ENCODE measurements around the gene S1PR3.

DNA sequence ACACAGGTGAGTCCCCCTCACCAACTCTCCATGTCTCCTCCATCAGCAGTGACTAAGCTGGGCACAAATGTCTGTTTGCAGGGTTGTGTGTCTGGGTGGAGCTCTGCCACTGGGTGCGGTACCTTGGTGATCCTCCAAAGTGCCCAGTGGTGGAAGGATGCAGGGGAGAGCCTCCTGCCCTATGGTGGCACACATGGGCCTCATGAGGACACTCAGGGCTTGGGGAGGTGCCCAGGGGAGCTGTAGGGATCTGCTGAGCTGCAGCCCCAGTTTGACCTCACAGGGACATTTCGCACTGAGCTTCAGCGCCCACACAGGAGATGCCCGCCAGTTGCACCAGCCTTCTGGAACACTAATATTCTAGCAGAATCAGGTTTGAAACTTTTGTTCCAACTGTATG lies 29.5 kb downstream of the S1PR3 start:
- TF ChIP-seq EZH2 (IDR thresholded peaks at IDR 0.05; ENCODE audit: borderline replicate concordance, low read length): no peak
- TF ChIP-seq, protein P1, sequence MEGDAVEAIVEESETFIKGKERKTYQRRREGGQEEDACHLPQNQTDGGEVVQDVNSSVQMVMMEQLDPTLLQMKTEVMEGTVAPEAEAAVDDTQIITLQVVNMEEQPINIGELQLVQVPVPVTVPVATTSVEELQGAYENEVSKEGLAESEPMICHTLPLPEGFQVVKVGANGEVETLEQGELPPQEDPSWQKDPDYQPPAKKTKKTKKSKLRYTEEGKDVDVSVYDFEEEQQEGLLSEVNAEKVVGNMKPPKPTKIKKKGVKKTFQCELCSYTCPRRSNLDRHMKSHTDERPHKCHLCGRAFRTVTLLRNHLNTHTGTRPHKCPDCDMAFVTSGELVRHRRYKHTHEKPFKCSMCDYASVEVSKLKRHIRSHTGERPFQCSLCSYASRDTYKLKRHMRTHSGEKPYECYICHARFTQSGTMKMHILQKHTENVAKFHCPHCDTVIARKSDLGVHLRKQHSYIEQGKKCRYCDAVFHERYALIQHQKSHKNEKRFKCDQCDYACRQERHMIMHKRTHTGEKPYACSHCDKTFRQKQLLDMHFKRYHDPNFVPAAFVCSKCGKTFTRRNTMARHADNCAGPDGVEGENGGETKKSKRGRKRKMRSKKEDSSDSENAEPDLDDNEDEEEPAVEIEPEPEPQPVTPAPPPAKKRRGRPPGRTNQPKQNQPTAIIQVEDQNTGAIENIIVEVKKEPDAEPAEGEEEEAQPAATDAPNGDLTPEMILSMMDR (conservative IDR thresholded peaks at IDR 0.05 in 1 of 2, IDR thresholded peaks at IDR 0.05 in 1 of 2; ENCODE audit: extremely low read depth in 1 of 2, insufficient read depth in 1 of 2, low read depth in 1 of 2, low read length in 2 of 2): no peak
